Measurements from ENCODE around the gene PFDN4. TPM values are rescaled to one million over a fixed set of nuclear protein-coding genes. Genes with fewer than 3 reads are reported as not detected.

Gene PFDN4
- total RNA-seq, 1 donor from 2014 or later, result 28.4 TPM

- DNase-seq (ENCODE audit: extremely low spot score, unreplicated experiment), result no peak
- Mint-ChIP-seq H3K27me3 (no peaks in the 10 kb centered on the region), H3K4me3 (no peak overlapping the region), H3K4me1 (ENCODE audit: unreplicated experiment) (peaks cover 9% of the 10 kb centered on the region), H3K27ac (no peak overlapping the region), H3K9me3 (peaks cover 4% of the 10 kb centered on the region), H3K36me3 (no peaks in the 10 kb centered on the region)
- no peak for TF ChIP-seq CTCF (conservative IDR thresholded peaks at IDR 0.05)
Measured at GRCh38 chr20:54193817-54194216, 14.1 kb upstream of the PFDN4 start.

GRCh38 chr20:54194724-54195438 lies 13.0 kb upstream of the PFDN4 start:
- no peak overlapping the region for H3K27ac Mint-ChIP-seq
- H3K27me3 Mint-ChIP-seq, result no peaks in the 10 kb centered on the region
- peak; percentile 57 for TF ChIP-seq CTCF (conservative IDR thresholded peaks at IDR 0.05)
- no peaks in the 10 kb centered on the region for H3K4me1 Mint-ChIP-seq (ENCODE audit: unreplicated experiment)
- H3K36me3 Mint-ChIP-seq, result no peaks in the 10 kb centered on the region
- no peak for DNase-seq (ENCODE audit: extremely low spot score, unreplicated experiment)
- peaks cover 4% of the 10 kb centered on the region for H3K9me3 Mint-ChIP-seq
- H3K4me3 Mint-ChIP-seq, result no peak overlapping the region

- DNase-seq (ENCODE audit: extremely low spot score, unreplicated experiment), result no peak
- Mint-ChIP-seq H3K4me1 (ENCODE audit: unreplicated experiment) (peaks cover under 1% of the 10 kb centered on the region), H3K27me3 (no peaks in the 10 kb centered on the region), H3K27ac (no peak overlapping the region), H3K4me3 (no peak overlapping the region), H3K36me3 (no peaks in the 10 kb centered on the region), H3K9me3 (peaks cover 4% of the 10 kb centered on the region)
- TF ChIP-seq CTCF (conservative IDR thresholded peaks at IDR 0.05), result no peak
Measured at GRCh38 chr20:54195483-54196472, 12.1 kb upstream of the PFDN4 start.

GRCh38 chr20:54197621-54198604 lies 10.0 kb upstream of the PFDN4 start:
- Mint-ChIP-seq H3K4me1 (ENCODE audit: unreplicated experiment) (peaks cover 6% of the 10 kb centered on the region), H3K4me3 (no peak overlapping the region), H3K27me3 (no peaks in the 10 kb centered on the region), H3K27ac (no peak overlapping the region), H3K9me3 (no peaks in the 10 kb centered on the region), H3K36me3 (no peaks in the 10 kb centered on the region)
- no peak for DNase-seq (ENCODE audit: extremely low spot score, unreplicated experiment)
- peak; percentile 40 for TF ChIP-seq CTCF (conservative IDR thresholded peaks at IDR 0.05)

- TF ChIP-seq CTCF (conservative IDR thresholded peaks at IDR 0.05), result no peak
- DNase-seq (ENCODE audit: extremely low spot score, unreplicated experiment), result no peak
- Mint-ChIP-seq H3K27me3 (no peaks in the 10 kb centered on the region), H3K4me1 (ENCODE audit: unreplicated experiment) (peaks cover 6% of the 10 kb centered on the region), H3K9me3 (no peaks in the 10 kb centered on the region), H3K4me3 (no peak overlapping the region), H3K36me3 (no peaks in the 10 kb centered on the region), H3K27ac (no peak overlapping the region)
Measured at GRCh38 chr20:54199283-54199682, 8.6 kb upstream of the PFDN4 start.
